Gastroesophageal sphincter (tissue), 3 donors: ENCODE data around the gene OASL.

Experiments used
- EP300 ChIP-seq: sonication (generic); formaldehyde crosslinking; IDR thresholded peaks from one replicate; pipeline ENCODE4 v1.6.1; 2017; ENCODE audit warnings: antibody characterized with exemption, mild to moderate bottlenecking
- POLR2A ChIP-seq, 2 donors: fragments of 450-650 bp; IDR thresholded peaks; one replicate each; pipeline ENCODE4 v1.6.1; 2017; ENCODE audit warnings: antibody characterized with exemption in 2 of 2, mild to moderate bottlenecking in 2 of 2, moderate library complexity in 1 of 2
- POLR2AphosphoS5 ChIP-seq: sonication (generic); formaldehyde crosslinking; IDR thresholded peaks from one replicate; pipeline ENCODE4 v1.6.1; 2017; ENCODE audit warnings: antibody characterized with exemption
- TF ChIP-seq, protein P1 (sequence below), 4 experiments: fragments of 200-600 bp in 2 of 4; fragments of 450-650 bp in 2 of 4; sonication (generic) in 1 of 4; IDR thresholded peaks; one replicate each; pipeline ENCODE4 v1.5.1; 2017 to 2019; ENCODE audit warnings: antibody characterized with exemption in 4 of 4, mild to moderate bottlenecking in 2 of 4, moderate library complexity in 2 of 4

DNA sequence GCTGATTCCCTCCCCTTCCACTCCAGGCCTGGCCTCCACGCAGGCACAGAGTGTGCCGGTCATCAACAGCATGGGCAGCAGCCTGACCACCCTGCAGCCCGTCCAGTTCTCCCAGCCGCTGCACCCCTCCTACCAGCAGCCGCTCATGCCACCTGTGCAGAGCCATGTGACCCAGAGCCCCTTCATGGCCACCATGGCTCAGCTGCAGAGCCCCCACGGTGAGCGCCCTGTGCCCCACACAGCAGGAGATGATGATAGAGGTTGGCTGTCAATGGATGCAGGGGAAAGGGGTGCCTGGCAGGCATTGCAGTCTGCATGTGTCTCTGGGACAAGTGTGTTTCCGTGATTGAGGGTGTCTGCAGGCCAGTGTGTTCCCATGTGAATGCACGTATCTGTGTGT, 41.6 kb downstream of the OASL start:
- TF ChIP-seq POLR2AphosphoS5, result no peak
- TF ChIP-seq, protein P1, sequence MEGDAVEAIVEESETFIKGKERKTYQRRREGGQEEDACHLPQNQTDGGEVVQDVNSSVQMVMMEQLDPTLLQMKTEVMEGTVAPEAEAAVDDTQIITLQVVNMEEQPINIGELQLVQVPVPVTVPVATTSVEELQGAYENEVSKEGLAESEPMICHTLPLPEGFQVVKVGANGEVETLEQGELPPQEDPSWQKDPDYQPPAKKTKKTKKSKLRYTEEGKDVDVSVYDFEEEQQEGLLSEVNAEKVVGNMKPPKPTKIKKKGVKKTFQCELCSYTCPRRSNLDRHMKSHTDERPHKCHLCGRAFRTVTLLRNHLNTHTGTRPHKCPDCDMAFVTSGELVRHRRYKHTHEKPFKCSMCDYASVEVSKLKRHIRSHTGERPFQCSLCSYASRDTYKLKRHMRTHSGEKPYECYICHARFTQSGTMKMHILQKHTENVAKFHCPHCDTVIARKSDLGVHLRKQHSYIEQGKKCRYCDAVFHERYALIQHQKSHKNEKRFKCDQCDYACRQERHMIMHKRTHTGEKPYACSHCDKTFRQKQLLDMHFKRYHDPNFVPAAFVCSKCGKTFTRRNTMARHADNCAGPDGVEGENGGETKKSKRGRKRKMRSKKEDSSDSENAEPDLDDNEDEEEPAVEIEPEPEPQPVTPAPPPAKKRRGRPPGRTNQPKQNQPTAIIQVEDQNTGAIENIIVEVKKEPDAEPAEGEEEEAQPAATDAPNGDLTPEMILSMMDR (IDR thresholded peaks at IDR 0.05), result no peak
- TF ChIP-seq POLR2A (IDR thresholded peaks at IDR 0.05), result no peak
- no peak for TF ChIP-seq EP300
